GM19452 (cell line): ENCODE data around the gene CPEB3.
"Not testable (repeated sequence)": the region's sequence is repeated elsewhere in the genome, so short reads cannot be mapped to it uniquely, and the experiment has no call there.

Experiments
- ATAC-seq: cut with Tn5 transposase; IDR thresholded peaks from one replicate; pipeline ENCODE4 v1.9.1; 2021; ENCODE audit not compliant: unreplicated experiment

The CPEB3 gene

DNA sequence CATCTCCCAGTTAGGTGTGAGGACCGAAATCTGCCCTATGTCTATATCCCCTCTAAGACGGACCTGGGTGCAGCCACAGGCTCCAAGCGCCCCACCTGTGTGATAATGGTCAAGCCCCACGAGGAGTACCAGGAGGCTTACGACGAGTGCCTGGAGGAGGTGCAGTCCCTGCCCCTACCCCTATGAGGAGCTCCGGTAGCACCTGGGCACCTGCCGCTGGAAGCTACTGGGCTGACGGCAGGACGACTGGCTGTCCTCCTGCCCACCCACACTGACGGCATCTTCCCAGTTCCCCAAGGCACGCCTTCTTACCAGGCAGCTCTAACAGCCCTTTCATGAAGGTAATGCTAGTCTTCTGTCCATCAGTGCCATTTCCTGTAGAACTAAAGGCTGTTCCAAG lies 74.3 kb downstream of the CPEB3 start:
- ATAC-seq: not testable (repeated sequence)

DNA sequence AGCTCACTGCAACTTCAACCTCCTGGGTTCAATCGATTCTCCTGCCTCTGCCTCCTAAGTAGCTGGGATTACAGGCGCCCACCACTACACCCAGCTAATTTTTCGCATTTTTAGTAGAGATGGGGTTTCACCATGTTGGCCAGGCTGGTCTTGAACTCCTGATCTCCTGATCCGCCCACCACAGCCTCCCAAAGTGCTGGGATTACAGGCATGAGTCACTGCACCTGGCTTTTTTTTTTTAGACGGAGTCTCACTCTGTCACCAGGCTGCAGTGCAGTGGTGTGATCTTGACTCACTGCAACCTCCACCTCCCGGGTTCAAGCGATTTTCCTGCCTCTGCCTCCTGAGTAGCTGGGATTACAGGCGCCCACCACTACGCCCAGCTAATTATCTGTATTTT lies 75.7 kb downstream of the CPEB3 start:
- ATAC-seq: not testable (repeated sequence)

DNA sequence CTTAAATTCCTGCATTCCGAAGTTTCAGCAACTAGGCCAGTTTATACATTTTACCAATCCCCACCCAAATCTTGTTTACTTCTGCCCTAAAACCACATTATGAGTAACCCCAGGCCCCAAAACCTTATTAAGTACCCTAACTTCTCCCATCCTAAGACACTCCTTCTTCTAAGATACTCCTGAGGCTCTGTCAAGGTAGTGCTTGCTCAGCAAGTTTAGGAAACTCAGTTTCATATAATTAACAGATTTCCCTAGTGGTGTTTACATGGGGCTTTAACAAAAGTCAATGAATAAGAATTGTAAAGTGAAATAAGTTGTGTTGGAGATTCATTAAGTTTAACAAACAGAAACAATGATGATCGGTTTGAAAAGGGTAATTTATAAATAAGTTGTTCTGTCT lies 77.8 kb downstream of the CPEB3 start:
- no peak for ATAC-seq

DNA sequence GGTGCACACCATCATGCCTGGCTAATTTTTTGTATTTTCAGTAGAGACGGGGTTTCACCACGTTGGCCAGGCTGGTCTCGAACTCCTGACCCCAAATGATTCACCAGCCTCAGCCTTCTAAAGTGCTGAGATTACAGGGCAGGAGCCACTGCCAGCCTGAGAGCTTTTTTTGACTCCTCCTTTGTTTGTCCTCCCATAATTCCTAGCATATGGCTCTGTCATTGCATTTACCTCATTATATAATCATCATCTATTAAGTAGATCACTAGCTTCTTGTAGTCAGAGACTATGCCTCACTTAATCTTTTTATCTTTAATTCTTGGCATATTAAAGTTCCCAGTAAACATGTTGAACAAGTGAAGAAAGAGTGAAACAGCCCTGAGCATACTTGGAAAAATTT lies 82.1 kb downstream of the CPEB3 start:
- no peak for ATAC-seq

DNA sequence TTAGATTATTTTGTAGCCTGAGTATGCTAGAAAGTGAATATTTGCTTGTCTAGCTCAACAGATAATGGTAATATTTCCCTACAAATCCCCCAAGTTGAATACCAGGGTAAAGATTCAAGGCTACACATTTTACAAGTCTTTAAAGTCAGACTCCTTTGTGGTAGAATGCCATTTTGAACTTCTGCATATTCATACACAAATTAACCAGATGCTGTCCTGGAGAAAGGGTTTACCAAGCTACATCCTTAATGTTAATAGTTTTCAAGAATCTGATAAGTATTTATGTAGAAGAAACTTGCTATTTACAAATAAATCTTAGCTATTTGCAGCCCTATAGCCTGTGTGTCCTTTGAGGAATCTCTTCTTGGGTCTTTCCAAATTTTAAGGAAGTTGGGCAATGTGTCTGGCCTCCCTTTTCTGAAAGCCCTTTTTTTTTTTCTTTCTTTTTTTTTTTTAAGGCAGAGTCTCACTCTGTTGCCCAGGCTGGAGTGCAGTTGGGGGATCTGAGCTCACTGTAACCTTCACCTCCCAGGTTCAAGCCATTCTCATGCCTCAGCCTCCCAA lies 82.6 kb downstream of the CPEB3 start:
- no peak for ATAC-seq

DNA sequence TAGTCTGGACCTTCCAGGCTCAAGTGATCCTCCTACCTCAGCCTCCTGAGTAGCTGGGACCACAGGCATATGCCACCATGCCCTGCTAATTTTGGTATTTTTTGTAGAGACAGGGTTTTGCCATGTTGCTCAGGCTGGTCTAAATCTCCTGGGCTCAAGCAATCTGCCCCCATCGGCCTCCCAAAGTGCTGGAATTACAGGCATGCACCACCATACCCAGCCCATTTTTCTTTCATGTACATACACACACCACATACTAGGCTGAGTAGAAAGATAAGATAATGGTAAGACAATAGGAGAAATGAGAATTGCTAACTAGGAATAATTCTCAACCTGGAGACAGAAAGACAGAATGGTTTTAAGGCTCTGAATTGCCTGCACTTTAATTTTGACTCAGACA lies 83.8 kb downstream of the CPEB3 start:
- no peak for ATAC-seq

DNA sequence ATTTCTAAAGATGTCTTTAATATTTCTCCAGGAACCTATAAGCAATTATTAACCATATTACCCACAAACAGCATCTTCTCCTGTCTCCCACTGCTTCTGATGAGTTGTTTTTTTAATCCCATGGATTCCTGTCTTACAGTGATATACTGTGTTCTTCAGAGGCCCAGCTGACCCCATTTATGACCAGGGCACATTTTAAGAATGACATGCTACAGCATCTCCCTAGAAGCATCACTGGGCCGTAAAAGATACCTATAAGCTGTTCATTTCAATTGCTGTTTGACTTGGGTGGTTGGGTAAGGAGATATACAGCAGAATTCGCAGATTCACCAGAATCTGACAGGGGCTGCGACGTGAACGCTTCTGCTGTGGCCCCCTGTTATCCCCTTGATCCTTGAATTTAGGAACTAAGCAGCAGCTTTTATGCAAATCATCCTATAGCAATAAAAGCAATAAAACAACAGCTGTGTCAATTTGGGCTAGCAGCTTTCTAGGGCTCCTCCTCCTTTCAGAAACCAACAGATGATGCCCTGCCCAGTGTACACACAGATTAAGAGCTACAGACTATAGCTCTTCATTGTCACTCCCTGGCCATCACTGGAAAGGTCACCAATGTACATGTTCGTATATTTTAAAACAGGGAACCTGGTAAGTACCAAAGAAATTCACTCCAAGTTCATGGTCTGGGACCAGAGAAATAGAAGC lies 86.8 kb downstream of the CPEB3 start:
- ATAC-seq: no peak

DNA sequence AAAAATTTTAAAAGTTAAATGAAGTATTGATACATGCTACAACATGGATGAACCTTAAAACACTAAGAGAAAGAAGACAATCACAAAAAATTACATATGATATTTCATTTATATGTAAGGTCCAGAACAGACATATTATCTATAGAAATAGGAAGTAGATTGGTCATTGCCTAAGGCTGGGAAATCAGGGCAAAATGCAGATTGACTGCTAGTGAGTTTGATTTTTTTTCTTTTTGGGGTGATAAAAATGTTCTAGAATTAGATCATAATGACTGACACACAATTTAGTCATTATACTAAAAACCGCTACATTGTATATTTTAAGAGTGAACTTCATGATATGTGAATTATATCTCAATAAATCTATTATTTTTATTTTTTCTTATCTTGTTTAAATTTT lies 88.3 kb downstream of the CPEB3 start:
- ATAC-seq: no peak

DNA sequence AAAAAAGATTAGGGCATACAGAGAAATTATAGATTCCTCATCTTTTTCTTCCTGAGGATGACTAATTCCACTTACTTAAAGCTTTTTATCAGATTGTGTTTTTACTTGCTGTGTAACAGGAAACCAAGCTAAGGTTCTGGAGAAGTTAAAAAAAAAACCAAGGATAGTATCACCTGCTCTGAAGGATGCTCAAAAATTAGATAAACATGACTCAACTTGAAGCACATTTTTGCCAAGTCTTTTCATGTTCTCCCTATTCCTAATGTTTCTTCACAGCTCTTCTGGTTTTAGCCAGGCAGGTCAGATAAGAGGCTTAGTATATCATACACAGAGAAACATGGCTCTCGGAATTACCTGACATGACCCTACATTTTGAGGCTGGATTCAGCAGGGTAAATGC lies 90.3 kb downstream of the CPEB3 start:
- ATAC-seq: no peak

DNA sequence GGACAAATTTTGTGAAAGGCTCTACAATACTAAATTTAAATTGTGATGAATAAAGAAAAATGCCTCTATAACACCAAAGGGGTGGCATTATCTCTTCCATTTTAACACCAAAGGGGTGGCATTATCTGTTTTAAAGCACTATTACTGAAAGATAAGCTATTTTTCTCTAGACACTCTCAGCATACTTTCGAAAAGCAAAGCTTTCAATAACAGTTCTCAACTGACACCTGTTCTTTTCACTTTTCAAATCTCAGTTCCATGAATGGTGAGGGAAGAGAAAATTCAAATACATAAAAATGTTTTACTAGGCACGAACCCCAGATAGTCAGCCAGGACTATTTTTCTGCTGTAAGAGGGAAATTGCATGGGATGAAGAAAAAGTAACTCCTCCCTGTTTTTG lies 103.8 kb downstream of the CPEB3 start:
- no peak for ATAC-seq

DNA sequence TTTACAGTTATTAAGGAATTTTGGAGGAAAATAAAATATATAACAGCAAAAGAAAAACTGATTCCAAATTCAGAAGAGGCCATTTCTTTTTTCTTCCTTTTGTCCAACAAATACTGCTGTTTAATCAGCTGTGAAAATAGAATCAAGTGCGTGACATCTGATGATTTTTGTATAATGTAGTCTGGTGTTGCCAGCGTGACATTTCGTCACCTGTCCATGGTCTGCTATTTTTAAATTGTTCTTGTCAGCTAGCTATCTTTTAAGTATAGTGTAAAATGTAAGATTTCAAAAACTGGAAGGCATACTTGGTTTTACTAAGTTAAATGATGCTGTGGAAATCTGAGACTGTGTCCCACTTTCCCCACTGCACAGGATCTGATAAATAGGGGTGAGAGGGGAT lies 105.9 kb downstream of the CPEB3 start:
- ATAC-seq: no peak

DNA sequence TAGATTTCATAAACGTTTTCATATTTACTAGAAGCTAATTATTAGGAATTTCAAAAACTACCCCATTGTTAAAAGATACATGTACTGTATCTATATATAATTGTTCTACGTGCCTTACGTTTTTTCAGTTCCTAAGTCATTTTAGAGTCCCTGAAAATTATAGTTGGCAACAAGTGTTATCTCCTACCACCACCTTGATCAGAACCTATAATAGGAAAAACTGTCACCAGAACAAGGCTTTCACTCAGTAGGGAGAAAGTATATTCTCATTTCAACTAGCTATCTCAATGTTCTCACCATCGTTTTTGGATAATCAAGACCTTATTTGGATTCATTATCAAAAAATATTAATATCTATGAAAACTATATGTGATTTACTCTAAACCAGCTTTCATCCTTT lies 107.7 kb downstream of the CPEB3 start:
- no peak for ATAC-seq

DNA sequence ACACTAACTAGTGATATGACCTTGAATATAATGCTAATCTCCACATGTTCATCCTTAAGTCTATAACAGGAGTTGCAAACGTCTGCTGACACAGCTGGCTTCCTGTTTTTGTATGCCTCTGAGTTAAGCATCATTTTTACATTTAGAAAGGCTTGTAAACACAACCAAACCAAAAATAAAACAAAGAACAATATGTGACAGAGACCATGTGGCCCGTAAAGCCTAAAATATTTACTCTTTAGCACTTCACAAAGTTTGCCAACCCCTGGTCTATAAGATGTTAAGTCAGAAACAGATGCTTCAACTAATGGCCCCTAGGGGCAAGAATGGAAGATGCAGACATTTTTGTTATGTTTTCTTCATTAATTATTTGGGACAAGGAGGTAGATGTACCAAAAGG lies 109.3 kb downstream of the CPEB3 start:
- ATAC-seq: no peak

DNA sequence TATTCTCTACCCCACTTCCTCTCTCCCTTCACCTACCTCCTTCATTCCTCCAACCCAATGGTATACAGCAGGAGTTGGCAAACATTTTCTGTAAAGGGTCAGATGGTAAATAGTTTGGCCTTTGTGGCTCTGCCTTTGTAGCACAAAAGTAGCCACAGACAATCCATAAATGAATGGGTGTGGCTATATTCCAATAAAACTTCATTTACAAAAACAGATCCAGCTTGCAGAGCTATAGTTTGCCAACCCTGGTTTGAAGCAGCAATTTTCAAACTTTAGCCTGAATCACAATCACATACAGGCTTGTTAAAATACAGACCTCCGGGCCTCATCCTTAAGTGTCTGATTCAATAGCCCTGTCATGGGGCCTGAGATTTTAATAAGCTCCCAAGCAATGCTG lies 110.5 kb downstream of the CPEB3 start:
- ATAC-seq: no peak

DNA sequence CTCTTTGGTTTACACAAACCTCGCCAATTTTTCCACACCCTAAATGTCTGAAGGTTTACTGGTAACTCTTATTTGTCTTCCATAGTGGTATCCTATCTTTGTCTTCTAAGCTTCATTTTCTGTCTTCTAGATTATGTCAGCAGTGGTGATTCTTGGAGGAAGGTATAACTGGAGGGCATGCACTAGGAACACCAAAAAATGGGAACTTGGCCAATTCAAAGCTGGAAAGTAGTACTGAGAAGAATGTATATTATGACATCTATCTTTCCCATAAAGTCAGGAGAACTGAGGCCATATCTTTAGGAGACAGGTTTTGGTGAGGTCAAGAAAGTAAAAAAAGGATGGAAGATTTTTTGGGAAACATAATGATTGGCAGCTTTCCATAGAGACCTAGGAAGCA lies 113.3 kb downstream of the CPEB3 start:
- no peak for ATAC-seq

DNA sequence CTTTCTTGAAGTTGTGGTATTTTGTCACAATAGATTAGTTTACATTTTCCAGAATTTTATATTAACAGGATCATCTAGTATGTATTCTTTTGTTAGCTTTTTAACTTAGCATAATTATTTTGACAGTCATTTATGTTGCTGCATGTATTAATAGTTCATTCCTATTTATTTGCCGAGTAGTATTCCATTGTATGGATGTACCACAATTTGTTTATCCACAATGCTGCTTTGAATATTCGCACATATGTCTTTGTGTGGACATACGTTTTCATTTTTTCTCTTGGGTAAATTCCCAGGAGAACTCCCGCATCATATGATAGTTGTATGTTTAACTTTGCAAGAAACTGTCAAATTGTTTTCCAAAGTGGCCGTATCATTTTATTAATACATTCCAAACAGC lies 115.7 kb downstream of the CPEB3 start:
- ATAC-seq: no peak

DNA sequence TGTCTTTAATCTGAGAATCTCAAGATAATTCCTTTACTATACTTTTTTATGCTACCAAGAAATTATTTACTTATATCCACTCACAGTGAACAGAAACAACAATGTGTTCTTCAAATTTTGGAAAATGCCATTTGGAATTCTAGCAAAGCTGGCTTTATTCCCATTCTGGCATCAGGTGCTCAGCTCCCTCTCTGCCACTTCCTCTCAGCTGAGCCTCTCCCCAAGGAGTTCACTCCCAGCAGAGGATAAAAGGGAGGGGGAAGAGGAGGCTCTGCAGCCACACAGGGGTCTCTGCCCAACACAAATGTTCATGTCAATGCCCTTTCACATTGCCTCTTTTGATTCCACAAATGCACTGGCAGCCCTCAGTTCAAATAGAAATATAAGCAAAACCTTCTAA lies 116.9 kb downstream of the CPEB3 start:
- ATAC-seq: no peak

DNA sequence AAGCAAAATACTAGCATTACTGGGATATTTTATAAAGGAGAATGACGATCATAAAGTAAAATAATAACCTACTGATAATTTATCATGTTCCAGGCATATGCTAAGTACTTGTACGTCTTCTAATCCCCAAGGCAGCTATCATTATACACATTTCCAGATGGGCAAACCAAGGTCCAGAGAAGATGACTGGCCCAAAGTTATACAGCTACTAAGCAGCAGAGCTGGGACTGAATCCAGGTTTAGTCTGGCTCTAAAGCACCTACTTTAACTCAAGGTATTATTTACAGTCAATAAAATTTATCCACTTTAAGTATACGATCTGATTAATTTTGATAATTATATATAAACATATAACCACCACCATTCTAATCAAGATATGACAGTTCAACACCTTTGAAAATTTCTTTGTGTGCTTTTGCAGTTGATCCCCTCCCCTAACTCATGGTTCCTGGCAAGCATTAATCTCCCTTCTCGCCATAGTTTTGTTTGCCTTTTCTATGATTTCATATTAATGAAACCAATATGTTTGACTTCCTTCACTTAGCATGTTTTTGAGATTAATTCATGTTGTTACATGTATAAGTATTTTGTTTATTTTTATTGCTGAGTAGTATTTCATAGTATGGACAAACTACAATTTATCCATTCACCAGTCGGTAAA lies 126.7 kb downstream of the CPEB3 start:
- no peak for ATAC-seq

DNA sequence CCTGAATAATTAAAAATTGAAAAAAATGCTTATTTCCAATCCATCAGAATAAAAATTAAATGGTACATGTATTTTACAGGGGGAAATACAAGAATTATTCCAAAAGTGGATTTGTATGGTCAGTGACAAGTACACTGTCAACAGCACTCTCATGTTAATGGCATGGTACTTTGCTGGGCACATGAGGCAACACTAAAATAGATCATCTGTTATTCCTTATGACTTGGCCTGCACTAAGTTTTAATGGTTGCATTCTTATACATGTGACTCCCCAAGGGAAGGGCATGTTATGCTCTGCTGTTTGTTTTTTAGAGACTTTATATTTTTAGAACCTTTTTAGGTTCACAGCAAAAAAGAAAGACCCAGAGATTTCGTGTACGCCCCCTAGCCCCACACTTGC lies 128.3 kb downstream of the CPEB3 start:
- no peak for ATAC-seq

DNA sequence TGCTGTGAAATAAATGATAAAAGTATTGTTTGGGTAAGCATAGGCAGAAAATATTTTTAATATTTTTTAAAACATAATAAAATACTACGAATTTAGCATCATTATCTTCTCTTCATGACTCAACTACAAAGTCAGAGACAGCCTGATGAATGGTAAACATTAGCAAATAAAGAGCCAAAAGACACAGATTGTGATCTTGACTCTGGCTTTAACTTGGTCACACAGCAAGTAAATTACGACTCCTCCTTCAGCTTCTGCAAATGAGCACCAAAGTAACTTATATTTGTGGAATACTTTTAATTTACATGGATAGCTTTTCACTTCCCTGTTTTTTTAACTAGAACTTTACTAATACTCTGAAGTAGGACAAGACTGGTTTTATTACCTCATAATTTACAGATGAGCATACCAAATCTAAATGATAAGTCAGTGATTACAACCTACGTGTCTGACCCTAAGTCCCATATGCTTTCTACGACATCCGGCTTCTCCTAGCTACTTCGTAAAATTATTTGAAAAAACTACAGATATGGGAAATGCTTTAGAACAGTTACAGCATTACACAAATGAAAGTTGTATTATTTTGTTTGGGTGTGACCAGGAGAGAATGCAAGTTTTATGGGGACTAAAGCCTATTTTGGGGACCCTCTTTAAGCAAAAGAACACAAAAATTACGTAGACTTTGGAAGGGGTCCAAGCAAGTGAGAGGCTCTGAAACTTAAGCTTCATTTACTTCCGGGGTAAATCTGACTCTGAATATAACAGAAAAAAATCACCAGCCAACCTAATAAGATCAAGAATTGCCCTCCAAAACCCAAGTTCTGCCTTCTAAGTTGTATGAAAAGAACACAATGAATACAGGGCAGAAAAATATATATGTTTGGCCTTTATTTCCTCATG lies 133.8 kb downstream of the CPEB3 start:
- no peak for ATAC-seq

DNA sequence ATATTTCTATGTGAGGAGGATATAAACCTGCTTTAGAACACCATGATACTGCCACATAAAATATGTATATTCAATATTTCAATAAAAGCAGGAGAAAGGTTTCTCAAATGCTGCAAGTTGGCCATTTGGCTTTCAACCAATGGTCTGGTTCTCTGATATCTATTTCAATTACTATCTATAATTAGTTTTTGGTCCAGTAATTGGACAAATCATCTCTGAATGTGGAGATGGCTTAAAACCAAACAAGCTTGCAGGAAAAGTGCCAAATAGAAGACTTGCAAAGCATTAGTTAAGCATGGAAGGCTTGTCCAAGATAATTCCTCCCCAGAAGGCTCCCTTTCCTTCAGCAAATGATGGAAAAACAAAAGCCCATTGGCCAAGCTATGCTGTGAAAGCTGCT lies 140.1 kb downstream of the CPEB3 start:
- ATAC-seq: no peak

DNA sequence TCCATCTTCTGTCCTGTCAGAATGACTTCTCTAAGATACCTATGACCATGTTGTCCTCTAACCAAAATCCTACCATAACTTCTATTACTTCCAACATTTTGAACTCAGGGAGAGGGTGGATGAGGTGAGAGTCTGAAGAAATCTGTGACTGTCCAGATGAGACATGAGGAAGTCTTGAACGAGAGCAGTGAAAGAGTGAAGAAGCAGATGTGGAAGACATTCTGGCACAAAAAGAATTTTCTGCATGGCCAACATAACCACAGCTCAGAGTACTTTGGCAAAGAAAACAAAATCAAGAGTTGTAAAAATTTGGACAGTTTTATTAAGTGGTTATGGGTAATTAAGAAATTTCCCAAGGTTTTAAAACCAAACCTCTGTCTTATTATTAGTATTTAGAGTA lies 141.6 kb downstream of the CPEB3 start:
- no peak for ATAC-seq
